OCI-LY1 (cell line): ENCODE results near the gene FLVCR2.

Experiments
- EZH2 ChIP-seq: fragments of 200-600 bp; sonication (generic), shearing (Covaris generic); IDR thresholded peaks from 2 replicates; pipeline ENCODE4 v1.8.0; 2017; ENCODE audit warnings: borderline replicate concordance, mixed run types, mild to moderate bottlenecking, antibody characterized with exemption, low read length, moderate library complexity, mixed read lengths
- TF ChIP-seq, protein P1 (sequence below): fragments of 200-600 bp; sonication (generic), shearing (Covaris generic); IDR thresholded peaks from 2 replicates; pipeline ENCODE4 v1.5.1; 2017; ENCODE audit warnings: mild to moderate bottlenecking, antibody characterized with exemption, low read length, moderate library complexity, mixed read lengths

DNA sequence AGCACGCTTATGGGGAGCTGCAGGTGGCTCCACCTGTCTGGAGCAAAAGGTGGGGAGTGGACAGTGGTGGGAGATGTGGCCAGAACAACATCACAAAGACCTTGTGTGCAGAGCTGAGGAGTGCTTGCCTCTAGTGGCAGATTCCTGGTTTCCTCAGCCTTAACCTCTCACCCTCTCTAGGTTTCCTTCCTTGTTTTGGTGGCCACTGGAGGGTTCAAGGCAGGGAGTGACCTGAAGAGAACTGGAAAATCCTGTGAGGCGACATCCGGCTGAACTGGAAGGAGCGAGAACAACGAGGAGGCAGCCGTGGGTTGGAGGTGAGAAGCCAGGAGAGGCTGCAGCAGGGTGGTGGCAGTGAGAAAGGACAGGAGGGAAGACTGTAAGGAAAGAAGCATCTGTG is 6.3 kb upstream of the FLVCR2 start:
- TF ChIP-seq, protein P1, sequence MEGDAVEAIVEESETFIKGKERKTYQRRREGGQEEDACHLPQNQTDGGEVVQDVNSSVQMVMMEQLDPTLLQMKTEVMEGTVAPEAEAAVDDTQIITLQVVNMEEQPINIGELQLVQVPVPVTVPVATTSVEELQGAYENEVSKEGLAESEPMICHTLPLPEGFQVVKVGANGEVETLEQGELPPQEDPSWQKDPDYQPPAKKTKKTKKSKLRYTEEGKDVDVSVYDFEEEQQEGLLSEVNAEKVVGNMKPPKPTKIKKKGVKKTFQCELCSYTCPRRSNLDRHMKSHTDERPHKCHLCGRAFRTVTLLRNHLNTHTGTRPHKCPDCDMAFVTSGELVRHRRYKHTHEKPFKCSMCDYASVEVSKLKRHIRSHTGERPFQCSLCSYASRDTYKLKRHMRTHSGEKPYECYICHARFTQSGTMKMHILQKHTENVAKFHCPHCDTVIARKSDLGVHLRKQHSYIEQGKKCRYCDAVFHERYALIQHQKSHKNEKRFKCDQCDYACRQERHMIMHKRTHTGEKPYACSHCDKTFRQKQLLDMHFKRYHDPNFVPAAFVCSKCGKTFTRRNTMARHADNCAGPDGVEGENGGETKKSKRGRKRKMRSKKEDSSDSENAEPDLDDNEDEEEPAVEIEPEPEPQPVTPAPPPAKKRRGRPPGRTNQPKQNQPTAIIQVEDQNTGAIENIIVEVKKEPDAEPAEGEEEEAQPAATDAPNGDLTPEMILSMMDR = no peak
- no peak for TF ChIP-seq EZH2
